IPS-15b (cell line): ENCODE measurements around the gene PGM2L1.

Experiments used
- H3K27me3 ChIP-seq: one replicate; pipeline ENCODE4 v1.6.1; 2013; ENCODE audit warnings: low read length; ENCODE audit not compliant: control insufficient read depth, insufficient read depth
- H3K36me3 ChIP-seq: one replicate; pipeline ENCODE4 v1.6.1; 2013; ENCODE audit warnings: low read length; ENCODE audit not compliant: control insufficient read depth, insufficient read depth
- H3K4me1 ChIP-seq: one replicate; pipeline ENCODE4 v1.6.1; 2013; ENCODE audit warnings: mild to moderate bottlenecking, low read length; ENCODE audit not compliant: control insufficient read depth, insufficient read depth
- H3K4me3 ChIP-seq: one replicate; pipeline ENCODE4 v1.5.1; 2013; ENCODE audit warnings: low read depth, low read length
- H3K9ac ChIP-seq: one replicate; pipeline ENCODE4 v1.6.1; 2013; ENCODE audit warnings: low read depth, mild to moderate bottlenecking, low read length
- H3K9me3 ChIP-seq: one replicate; pipeline ENCODE4 v1.6.1; 2013; ENCODE audit warnings: mild to moderate bottlenecking, low read length; ENCODE audit not compliant: control insufficient read depth, insufficient read depth

PGM2L1 gene

DNA sequence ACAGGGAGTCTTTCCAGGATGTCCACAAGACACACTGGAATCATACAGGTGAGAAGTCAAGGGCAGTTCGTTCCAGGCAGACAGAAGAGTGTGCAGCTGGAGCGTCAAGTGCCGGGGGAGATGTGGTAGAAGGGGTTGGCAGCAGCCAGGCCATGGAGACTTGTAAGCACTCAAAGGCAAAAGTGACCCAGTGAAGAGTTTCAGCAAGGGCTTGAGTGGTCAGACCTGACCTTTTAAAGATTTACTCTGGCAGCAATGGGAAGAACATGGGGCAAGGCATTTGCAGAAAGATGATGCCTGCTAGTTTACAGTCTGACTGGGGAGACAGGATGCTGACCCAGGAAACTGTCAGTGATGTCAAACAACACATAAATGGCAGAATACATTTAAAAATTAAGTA lies 115.8 kb downstream of the PGM2L1 start:
- H3K4me1 ChIP-seq = no peaks in the 10 kb centered on the region
- H3K4me3 ChIP-seq = no peak overlapping the region

DNA sequence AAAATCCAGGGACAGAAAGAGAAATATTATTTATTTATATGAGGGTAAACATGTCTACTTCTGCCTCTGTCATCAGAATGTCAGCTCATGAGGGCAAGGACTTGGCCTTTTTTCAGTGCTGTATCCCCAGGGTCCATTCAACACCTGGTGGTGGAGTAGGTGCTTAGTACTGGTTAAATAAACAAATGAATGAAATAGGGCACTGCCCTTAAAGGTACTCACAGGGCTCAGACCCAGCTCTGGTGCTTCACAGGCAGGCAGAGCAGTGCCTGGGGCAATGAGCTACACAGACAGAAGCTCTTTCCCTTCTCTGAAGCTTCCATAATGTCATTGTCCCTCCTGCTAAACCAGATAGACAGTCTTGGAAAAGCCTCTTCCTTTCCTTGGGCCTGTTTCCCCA lies 117.7 kb downstream of the PGM2L1 start:
- no peaks in the 10 kb centered on the region for H3K27me3 ChIP-seq
- no peaks in the 10 kb centered on the region for H3K36me3 ChIP-seq
- no peak overlapping the region for H3K9ac ChIP-seq
- no peak overlapping the region for H3K4me3 ChIP-seq
- H3K4me1 ChIP-seq = no peaks in the 10 kb centered on the region
- no peaks in the 10 kb centered on the region for H3K9me3 ChIP-seq

More for the DNA sequence above, 115.8 kb downstream of the PGM2L1 start:
- Histone ChIP-seq H3K9me3 (no peaks in the 10 kb centered on the region), H3K36me3 (no peaks in the 10 kb centered on the region), H3K27me3 (no peaks in the 10 kb centered on the region), H3K9ac (no peak overlapping the region)
